Activated effector memory CD4-positive, alpha-beta T cell treated with Interleukin-2 at 50 U/mL for 16 hours (primary cell): ENCODE measurements around the gene MRPL24.

Experiments
- DNase-seq: peaks from one replicate; pipeline ENCODE4 v3.0.0-alpha.2; 2020

MRPL24 gene

GRCh38 chr1:156709757-156710489 lies 31.0 kb downstream of the MRPL24 start:
- no peak for DNase-seq

- no peak for DNase-seq
These were observed 31.9 kb downstream of the MRPL24 start for GRCh38 chr1:156709031-156709430.

GRCh38 chr1:156708218-156708661 lies 32.6 kb downstream of the MRPL24 start:
- no peak for DNase-seq

- DNase-seq, result no peak
These were observed 33.3 kb downstream of the MRPL24 start for GRCh38 chr1:156707417-156708217.

- no peak for DNase-seq
These were observed 34.1 kb downstream of the MRPL24 start for GRCh38 chr1:156706657-156707416.

GRCh38 chr1:156705918-156706656 lies 34.8 kb downstream of the MRPL24 start:
- DNase-seq, result peak; percentile 44

- DNase-seq, result peak; percentile 4
These were observed 35.5 kb downstream of the MRPL24 start, which contains the start of gene CRABP2 for GRCh38 chr1:156705321-156705917. TSS of gene CRABP2 (minus strand) at chr1:156705583. CDS start at chr1:156705446, 137 bp downstream.

- no peak for DNase-seq
These were observed 36.0 kb downstream of the MRPL24 start for GRCh38 chr1:156704930-156705320.

GRCh38 chr1:156704166-156704711 lies 36.6 kb downstream of the MRPL24 start:
- DNase-seq, result no peak

GRCh38 chr1:156703741-156704140 lies 37.1 kb downstream of the MRPL24 start:
- DNase-seq, result no peak

GRCh38 chr1:156703336-156703735 lies 37.6 kb downstream of the MRPL24 start:
- no peak for DNase-seq

GRCh38 chr1:156700736-156701531 lies 40.0 kb downstream of the MRPL24 start:
- DNase-seq, result no peak

- no peak for DNase-seq
These were observed 41.9 kb downstream of the MRPL24 start for GRCh38 chr1:156698995-156699394.

- no peak for DNase-seq
These were observed 43.4 kb downstream of the MRPL24 start for GRCh38 chr1:156697481-156697880.

- no peak for DNase-seq
These were observed 44.1 kb downstream of the MRPL24 start for GRCh38 chr1:156696755-156697154.

GRCh38 chr1:156694690-156694962 lies 46.3 kb downstream of the MRPL24 start:
- no peak for DNase-seq

- no peak for DNase-seq
These were observed 46.8 kb downstream of the MRPL24 start for GRCh38 chr1:156693848-156694689.

- DNase-seq, result no peak
These were observed 47.7 kb downstream of the MRPL24 start for GRCh38 chr1:156692925-156693847.

GRCh38 chr1:156692441-156692924 lies 48.4 kb downstream of the MRPL24 start:
- DNase-seq, result no peak
